Kidney glomerular epithelial cell (primary cell): ENCODE results near the gene RNF150.
"Not testable (repeated sequence)": the region's sequence is repeated elsewhere in the genome, so short reads cannot be mapped to it uniquely, and the experiment has no call there.

ENCODE experiments used
- DNase-seq: peaks from one replicate; lab custom pipeline; 2025; lab: John Stamatoyannopoulos, UW

RNF150 gene

DNA sequence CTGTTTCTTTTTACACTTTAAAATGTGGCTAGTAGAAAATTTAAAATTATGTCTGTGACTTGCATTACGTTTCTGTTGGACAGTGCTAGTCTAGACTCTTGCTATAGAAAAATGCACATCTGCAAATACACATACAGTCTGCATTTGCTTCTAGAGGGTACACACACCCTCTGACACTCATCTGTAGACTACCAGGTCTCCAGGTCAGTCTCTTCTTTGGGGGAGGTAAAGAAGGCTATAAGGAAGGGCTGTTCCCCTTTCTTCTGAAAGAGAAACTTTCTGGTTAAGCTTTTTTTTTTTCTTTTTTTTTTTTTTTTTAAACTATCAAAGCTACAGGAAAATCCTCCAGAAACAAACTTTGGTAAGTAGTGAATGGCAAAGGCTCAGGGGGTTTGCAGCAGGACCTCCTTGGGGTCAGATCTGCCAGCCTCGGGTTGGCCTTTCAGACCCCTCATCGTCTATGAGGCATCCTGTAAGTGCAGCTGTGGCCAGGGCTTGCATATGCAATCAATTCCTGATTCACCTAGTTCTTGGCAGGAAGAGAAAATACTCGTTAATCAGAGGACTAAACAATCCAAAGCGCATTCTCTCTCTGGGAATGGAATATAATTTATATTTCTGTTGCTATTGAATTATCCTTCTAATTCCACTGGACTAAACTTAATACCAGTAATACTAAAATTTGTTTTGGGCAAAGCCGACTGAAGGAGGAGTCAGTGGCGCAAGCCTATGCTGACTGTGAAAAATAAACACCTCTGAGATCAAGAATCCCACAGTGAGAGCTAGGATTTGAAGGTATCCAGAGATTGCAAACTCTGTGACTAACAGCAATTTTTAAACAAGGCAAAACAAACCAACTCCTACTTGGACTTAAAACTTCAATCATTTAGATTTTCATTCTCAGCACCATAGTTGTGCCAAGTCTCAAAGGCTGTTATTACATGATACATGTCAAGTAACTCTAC lies 267.7 kb downstream of the RNF150 start:
- DNase-seq, result no peak

DNA sequence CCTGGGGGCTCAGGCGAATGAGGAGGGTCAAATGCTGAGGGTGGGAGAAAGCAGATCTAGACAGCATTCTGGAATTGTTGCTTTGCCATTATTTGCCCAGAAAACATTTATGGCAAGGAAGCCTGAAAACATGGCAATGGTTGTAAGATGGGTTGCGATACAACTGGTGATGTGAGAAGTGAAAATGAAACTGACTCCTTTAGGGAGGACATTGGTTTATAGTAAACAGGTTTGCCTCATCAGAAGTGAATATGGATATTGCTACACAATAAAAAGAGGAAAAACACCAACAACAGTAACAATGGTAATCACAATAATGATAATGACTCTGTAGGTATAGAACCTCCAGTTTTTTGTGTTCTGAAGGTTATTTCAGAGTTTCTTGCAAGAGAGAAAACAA lies 270.1 kb downstream of the RNF150 start:
- no peak for DNase-seq

DNA sequence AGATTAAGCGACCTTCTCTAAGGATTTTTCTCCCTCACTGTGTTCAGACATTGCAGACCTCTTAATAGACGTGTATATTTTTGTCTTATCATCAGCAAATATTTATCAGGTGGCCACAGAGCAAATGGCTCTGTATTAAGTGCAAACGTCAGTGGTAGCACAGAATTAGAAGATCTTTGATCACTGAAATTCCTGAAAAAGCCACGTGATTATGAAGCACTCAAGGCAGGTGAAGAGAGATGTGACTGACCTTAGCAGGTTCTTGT lies 271.2 kb downstream of the RNF150 start:
- no peak for DNase-seq

DNA sequence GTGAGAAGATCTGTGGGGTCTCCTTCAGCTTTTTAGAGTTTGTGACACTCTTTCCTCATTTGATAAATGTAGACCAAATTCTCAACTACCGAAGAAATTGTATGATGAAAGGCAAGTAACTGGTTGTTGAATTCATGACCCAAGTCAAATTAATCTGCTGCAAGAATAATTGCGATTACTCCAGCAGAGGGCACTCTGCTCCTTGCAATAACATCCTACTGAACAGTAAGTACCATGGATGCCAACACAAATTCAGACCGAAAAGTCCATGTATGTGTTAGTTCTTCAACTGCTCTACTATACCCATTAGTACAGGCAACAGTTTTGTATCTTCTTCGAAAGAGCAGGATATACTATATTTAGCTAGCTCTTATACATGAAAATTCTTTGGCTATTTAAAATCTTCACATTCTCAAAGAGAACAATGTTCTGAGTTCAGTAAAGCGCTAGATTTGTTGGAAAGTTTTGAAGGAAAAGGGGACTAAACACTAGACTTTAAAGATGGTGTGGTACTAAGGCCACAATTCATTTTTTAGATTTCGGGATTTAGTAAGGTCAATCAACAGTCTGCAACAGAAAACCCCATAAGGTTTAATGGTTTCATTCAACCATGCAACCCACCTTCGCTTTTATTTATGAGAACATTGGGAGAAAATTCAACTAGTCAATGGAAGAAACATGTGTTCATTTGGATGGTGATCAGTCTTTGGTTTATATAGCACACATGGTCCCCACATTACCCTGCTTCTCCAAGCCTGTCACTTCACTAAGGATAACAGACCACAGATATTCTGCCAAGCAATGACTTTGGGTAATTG lies 271.7 kb downstream of the RNF150 start:
- DNase-seq, result peak; percentile 57

DNA sequence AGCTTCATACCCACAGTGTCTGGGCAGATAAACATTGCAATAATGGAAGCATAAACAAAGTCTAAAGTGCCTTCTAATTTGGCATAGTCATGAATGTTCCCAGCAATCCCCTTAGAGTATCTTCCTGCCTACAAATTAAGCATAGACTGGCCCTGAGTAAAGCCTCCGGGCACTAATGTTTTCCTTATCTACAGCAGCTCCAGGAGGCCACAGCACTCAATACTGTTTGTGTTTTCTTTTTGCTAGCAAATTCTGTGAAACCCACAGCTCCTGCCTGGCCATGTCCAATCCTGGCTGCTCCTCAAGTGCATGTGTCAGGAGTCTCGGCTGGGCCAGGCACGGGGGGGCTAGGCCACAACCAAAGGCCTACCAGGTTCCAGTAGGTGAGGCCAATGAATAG lies 274.4 kb downstream of the RNF150 start:
- DNase-seq, result no peak

DNA sequence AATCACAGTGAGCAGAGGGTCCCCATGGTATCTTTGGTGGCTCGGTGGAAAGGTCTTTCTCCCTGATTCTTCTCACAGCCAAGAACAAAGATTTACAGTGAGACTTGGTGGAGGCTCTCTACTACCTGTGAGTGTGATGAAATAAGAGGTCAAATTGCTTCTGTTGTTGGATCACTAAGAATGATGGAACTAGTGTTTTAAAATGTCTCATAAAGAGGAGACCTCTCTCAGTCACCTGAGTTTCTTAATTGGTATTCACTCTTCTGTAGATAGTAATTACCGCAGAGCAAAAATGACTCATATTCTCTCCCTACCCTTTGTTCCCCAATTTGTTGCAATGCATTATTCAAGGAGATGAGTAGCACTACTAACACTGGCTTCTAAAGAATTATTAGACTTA lies 276.2 kb downstream of the RNF150 start:
- no peak for DNase-seq

DNA sequence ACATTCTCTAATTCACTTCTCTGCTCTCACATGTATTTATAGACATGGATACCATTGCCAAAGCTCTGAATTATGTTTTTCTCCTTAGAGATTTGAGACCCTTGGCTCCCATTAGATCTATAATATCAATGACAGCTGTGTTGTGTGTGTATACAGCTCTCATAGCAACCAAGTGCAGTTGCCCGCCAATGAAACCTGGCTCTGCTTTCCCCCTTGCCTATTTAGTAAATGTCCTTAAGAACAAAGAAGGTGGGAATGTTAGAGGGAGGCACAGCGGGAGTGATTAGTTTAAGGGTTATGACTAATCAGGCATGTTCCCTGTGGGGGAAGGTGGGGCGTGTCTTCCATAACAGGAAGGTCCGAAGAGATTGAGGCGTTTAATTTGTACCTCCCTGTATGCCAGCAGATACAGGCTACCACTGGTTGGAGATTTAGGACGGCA lies 276.6 kb downstream of the RNF150 start:
- no peak for DNase-seq

DNA sequence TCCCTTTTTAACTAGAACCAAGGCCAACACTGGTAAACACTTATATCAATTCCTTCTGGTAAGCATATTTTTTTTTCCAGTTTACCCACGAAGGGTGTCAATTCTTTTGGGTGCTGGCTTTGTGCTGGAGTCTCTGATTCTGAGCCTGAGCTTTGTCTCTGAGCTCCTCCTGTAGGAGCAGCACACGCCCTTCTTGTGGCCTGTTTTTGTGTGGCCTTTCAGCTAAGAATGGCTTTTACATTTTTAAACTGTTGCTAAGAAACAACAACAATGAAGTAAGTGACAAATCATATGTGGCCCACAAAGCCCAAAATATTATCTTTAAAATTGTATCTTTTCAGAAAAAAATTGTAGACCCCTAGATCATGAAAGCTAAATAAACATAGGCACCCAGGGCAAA lies 279.1 kb downstream of the RNF150 start:
- DNase-seq, result no peak

DNA sequence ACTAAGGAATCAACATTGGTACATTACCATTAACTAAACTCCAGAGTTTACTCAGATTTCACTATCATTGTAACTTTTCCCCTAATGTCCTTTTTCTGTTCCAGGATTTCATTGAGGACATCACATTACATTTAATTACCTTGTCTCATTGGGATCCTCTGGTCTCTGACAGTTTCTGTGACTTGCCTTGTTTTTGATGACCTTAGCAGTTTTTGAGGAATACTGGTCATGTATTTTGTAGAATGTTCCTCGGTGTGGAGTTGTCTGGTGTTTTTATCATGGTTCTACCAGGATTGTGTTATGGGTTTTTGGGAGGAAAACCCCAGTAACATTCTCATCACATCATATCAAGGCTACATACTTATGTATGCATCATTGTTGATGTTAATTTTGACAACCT lies 281.5 kb downstream of the RNF150 start:
- DNase-seq, result no peak

DNA sequence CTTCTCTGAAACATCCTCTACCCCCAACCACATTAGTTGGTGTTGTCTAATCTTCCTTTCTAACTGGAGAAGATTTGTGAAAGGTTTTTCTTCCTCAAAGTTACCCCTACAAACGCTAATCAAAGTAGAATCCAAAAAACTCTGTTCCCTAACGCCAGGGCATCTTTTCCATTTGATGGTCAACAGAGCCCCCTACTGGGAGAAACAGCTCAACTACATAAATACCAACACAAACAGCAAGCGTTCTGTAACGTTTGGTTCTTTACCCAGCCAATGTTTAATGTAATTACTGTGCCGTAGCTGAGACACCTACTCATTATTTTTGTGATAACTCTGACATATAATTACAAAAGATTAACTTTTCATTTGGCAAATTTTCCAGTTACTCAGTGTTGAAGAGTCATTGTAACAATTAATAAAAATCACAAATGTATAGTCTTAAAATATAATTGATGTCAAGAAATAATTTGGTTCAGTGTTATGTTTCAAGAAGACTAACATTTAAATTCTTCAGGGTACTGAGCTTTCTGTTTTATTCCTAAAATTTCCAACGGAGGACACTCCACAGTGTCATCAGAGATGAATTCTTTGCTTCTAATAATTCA lies 282.1 kb downstream of the RNF150 start:
- peak; percentile 61 for DNase-seq

DNA sequence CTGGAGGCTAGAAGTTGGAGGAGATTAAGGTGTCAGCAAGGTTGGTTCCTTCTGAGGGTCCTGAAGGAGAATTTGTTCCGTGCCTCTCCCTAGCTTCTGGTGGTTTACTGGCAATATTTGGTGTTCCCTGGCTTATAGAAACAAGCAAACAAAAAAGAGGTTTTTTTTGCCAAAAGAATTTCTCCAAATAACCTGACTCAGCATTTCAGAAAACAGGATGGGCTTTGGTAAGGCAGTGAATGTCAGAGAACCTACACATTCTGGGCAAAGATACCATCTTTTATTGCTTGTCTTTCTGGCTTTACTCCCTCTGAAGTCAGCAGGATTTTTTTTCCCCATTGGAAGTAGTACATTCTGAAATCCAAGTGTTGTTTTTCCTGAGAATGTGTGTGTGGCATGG lies 283.7 kb downstream of the RNF150 start:
- DNase-seq, result no peak

DNA sequence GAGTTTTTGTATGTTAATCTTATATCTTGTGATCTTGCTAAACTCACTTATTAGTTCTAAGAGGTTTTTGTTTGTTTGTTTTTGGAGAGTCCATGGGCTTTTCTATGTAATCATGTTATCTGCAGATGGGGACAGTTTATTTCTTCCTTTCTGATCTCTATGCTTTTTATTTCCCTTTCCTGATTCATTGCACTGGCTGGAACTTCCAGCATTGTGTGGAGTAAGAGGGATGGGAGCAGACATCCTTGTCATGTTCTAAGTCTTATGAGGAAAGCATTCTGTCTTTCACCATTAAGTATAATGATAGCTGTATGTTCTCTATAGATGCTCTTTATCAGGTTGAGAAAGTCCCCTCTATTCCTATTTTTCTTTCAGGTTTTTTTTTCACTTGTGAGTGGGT lies 286.5 kb downstream of the RNF150 start:
- no peak for DNase-seq

DNA sequence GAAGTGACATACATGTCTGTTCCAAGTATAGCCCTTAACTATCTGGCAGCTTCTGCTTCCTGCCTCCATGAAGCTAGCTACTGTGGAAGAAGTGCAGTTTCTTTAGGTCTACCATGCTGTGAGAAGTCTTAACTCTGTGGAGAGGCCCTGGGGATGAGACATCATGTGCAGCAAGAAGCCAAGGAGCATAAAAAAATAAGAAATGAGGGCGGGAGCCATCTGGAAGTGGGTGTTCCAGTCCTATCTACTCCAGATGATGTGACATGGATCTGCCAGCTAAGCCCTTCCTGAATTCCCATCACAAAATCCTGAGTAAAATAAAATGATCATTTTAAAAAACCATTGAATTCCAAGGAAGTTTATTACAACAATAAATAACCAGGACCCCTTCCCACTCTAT lies 289.2 kb downstream of the RNF150 start:
- DNase-seq, result no peak

DNA sequence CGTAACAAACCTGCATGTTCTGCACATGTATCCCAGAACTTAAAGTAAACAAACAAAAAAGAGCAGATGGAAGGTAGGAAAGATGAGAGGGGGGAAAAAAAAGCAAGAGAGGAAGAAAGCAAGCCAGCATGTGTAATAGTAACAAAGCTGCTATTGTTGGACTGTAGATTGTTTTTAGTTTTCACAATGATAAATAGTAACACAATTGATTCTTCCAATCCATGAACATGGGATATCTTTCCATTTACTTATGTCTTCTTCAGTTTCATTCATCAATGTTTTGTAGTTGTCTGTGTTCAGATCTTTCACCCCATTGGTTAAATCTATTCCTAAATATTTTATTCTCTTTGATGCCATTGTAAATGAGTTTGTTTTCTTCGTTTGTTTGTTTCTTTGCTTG lies 292.1 kb downstream of the RNF150 start:
- no peak for DNase-seq

DNA sequence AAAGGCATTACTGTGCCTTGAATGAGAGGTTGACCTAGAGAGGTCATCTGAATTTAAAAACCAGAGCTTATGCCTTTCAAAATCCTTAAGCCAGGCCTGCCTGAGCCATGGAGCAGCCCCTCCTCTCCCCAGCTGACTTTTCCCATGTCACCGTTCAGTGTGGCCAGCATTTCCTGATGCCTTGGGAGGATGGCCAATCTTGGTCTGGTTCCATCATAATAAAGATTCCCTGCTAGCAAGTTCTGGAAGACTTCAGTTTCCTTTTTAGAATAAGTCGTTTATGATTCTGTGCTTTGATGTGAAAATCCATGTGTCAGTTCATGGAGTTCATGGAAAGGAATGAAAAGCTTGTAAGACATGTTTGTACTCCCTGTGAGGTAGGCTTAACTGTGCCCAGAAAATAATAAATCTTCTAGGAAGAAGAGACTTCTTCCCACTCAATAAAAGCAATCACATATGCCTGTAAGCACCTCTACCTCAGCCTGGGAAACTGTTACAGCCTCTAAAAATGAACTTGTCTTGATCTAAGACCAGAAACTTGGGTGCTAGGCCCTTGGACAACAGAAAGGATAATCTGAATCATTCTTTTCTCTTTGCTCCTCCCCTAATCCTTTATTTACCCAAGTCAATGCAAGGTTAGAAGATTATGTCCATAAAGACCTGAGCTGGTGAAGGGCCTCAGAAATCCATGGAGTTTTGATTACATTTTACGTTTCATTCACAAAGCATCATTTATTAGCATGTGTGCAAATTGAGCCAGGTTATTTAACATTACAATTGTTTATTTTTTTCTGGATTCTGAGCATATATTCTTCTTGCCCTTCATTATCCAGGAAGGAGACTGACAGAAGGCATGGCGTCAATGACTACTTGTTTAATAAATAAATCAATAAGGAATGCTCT lies 293.1 kb downstream of the RNF150 start:
- no peak for DNase-seq

DNA sequence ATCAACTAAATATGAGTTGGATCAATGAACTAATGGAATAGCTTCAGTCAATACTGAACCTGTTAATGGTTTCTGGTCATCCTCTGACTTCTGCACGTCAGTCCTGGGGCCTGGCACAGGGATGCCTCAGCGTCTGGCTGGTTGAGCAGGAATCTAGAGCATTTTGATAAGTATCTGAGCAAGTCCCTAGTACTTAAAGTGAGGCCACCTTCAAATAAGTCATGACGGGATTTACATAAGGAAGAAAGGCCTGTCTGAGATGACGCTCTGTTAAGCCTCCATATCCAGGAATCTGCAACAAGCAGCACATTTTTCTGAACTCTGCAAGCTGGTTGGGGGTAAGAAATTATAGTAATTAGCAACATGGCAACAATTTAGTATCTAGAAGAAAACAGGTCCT lies 293.9 kb downstream of the RNF150 start:
- no peak for DNase-seq

DNA sequence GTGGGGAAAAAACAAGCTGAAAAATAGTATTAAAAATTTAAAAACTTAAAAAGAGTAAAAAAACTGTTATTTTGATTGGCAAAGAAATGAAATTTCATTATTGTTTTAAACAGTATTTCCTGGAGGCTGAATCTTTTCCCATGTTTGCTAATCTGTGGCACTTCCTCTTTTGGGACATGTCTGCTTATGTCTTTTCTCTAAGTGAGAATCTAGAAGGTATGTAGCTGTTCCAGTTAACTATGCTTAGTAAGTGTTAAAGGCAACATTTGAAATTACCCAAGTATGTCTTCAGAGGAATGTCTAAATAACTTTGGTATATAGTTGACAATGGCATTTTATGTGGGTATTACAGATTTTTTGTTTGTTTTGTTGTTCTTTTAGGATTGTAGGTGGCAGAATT lies 295.5 kb downstream of the RNF150 start:
- DNase-seq, result no peak

DNA sequence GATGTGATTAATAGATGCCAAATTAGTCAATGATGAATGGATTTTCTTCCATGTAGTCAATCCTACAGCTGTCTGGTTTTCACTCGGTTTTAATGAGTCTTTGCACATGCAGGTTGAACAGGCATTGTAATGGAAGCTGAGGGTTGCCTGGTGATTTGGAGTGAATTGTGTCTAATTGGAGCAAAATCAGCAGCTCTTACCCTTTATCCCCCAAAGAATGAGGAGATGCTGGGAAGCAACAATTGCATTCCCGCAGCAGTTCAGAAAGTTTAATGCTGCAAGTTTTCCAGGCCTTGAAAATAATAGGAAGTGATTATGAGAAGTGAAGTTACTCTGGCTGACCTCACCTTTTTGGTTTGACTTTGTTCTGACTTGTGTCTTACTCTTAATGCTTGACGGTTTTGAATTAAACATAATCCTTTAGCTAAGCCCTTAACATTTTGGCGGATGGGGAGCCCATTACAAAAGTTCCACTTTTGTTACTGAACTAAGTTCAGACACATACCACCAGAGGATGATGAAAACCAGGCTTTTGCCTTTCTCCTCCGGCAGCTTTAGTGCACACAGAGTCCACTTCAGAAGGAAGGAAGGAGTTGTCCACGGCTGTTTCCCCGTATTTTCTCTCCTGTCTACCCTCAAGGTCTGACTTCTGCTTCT lies 298.3 kb downstream of the RNF150 start:
- no peak for DNase-seq

DNA sequence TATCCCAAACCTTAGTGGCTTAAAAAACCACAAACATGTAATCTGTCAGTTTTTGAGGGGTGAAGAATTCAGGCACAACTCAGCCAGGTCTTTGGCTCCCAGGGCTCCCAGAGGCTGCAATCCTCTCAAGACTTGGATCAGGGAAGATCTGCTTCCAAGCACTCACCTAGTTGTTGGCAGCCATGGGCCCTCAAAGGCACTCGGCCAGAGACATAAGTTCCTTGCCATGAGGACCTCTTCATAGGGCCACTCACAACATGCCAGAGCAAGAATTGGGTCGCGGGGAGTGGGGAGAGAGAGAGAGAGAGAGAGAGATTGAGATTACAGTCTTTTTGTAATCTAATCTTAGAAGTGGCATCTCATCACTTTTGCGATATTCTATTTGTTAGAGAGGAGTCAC lies 300.0 kb downstream of the RNF150 start:
- no peak for DNase-seq

DNA sequence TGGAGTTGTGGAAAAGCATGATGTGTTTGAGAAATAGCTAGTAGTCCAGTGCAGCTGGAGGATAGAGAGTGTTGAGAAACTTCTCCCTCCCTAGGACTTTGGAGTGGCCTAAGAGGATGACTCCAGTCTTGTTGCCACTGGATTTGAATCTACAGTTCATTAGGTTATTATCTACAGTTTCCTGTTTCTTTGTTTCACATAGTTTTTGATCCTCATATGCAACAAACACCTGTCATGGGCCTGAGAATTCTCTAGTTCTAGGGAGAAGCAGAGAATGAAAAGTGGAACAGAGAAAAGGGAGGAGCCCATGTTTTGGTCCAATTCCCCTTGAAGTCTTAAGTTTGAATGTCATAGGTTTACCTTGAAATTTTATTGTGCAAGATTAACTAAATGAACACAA lies 303.4 kb downstream of the RNF150 start:
- no peak for DNase-seq

DNA sequence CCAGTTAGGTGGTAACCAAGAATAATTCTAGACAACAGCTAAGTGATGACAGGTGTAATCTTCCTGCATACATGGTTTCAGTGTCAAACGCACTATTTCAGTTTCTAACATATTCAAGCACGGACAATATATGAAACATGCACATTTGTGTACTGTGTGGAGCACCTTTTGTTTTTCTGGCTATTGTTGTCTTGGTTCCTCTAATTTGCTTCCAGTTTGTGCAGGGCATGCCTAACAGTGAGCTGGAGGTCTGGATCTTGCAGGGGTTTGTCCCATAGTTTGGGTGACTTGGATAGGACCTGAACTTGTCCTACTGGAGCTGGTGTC lies 306.6 kb downstream of the RNF150 start:
- no peak for DNase-seq

DNA sequence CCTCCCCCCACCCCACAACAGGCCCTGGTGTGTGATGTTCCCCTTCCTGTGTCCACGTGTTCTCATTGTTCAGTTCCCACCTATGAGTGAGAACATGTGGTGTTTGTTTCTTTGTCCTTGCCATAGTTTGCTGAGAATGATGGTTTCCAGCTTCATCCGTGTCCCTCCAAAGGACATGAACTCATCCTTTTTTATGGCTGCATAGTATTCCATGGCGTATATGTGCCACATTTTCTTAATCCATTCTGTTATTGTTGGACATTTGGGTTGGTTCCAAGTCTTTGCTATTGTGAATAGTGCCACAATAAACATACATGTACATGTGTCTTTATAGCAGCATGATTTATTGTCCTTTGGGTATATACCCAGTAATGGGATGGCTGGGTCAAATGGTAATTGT lies 312.7 kb downstream of the RNF150 start:
- DNase-seq, result not testable (repeated sequence)
